HG03342 (cell line): ENCODE measurements around the gene KNL1.
"Not testable (repeated sequence)": the region's sequence is repeated elsewhere in the genome, so short reads cannot be mapped to it uniquely, and the experiment has no call there.

ENCODE experiments used
- ATAC-seq: cut with Tn5 transposase; IDR thresholded peaks from one replicate; pipeline ENCODE4 v1.9.1; 2021; ENCODE audit warnings: mild to moderate bottlenecking, moderate library complexity; ENCODE audit not compliant: unreplicated experiment

KNL1 gene

DNA sequence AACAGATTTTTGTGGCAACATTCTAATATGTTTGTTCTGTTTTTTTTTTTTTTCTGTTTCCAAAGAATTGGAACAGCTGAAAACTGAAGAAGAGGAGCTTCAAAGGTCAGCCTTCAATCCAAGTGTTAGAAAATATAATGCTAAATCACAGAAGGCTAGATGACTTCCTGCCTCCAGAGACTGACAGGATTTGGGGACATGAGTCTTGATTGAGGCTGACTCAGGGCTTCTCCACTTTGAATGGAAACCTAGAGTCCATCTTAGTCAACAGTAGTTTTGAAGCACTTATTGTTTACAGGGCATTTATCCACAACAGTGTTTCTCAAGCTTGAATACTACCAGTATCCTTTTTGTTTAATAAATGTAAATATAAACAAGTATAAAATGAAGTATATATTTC lies 56.4 kb downstream of the KNL1 start:
- no peak for ATAC-seq

DNA sequence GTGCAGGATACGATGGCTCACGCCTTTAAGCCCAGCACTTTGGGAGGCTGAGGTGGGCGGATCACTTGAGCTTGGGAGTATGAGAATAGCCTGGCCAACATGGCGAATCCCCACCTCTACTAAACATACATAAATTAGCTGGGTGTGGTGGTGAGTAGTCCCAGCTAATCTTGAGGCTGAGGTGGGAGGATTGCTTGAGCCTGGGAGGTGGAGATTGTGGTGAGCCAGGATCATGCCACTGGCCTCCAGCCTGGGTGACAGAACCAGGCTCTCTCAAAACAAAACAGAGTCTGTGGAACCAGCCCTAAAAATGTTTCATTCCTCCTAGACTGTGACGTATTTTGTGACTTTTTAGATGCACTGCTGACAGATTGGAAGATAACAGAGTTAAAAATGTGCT lies 66.6 kb downstream of the KNL1 start:
- no peak for ATAC-seq

DNA sequence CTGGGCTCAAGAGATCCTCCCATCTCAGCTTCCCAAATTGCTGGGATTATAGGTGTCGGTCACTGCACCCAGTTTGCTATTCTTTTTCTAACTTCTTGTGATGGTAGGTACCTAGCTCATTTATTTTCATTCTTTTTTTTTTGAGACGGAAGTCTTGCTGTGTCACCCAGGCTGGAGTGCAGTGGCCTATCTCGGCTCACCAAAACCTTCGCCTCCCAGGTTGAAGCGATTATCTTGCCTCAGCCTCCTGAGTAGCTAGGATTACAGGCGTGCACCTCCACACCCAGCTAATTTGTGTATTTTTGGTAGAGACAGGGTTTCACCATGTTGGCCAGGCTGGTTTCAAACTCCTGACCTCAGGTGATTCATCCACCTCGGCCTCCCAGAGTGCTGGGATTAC lies 70.9 kb downstream of the KNL1 start:
- no peak for ATAC-seq

DNA sequence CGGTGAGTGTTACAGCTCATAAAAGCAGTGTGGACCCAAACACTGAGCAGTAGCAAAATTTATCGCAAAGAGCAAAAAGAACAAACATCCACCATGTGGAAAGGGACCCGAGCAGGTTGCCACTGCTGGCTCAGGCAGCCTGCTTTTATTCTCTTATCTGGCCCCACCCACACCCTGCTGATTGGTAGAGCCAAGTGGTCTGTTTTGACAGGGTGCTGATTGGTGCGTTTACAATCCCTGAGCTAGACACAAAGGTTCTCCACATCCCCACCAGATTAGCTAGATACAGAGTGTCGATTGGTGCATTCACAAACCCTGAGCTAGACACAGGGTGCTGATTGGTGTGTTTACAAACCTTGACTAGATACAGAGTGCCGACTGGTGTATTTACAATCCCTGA lies 82.2 kb downstream of the KNL1 start:
- ATAC-seq = not testable (repeated sequence)

DNA sequence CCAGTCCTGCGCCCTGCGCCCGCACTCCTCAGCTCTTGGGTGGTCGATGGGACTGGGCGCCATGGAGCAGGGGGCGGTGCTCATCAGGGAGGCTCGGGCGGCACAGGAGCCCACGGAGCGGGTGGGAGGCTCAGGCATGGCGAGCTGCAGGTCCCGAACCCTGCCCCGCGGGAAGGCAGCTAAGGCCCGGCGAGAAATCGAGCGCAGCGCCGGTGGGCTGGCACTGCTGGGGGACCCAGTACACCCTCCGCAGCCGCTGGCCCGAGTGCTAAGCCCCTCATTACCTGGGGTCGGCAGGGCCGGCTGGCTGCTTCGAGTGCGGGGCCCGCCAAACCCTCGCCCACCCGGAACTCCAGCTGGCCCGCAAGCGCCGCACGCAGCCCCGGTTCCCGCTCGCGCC lies 82.9 kb downstream of the KNL1 start:
- ATAC-seq = not testable (repeated sequence)

DNA sequence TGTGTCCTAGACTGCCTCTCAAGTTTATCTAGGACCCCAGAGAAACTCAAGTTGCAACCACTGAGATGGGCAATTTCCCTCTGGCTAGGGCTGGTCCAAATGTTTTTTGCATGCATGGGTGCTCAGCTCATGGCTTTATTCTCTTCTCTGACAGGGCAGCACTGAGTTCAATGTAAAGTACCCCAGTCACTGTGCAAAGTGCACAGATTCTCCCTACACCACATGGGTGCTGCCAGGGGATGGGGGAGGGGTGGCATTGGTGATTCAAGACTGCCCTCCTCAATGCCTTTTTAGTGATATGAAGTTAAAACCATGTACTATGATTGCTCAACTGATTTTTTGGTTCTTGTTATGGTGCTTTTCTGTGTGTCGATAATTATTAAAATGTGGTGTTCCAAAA lies 86.1 kb downstream of the KNL1 start:
- ATAC-seq = no peak

DNA sequence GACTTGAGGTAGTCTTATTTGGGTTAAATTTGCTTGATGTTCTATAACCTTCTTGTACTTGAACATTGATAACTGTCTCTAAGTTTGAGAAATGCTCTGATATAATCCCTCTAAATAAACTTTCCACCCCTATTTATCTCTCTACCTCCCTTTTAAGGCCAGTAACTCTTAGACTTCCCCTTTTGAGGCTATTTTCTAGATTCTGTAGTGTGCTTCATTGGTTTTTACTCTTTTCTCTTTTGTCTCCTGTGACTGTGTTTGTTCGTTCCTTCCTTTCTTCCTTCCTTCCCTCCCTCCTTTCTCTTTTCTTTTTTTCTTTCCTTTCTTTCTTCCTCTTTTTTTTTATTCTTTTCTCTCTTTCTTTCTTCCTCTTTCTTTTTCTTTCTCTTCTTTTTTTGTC lies 86.9 kb downstream of the KNL1 start:
- not testable (repeated sequence) for ATAC-seq

DNA sequence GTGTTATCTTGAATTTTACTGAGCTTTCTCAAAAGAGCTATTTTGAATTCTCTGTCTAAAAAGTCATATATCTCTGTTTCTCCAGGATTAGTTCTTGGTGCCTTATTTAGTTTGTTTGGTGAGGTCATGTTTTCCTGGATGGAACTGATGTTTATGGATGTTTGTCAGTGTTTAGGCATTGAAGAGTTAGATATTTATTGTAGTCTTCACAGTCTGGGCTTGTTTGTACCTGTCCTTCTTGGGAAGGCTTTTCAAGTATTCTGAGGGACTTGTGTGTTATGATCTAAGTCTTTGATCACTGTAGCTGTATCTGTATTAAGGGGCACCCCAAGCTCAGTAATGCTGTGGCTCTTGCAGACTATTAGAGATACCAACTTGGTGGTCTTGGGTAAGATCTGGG lies 90.3 kb downstream of the KNL1 start:
- no peak for ATAC-seq

DNA sequence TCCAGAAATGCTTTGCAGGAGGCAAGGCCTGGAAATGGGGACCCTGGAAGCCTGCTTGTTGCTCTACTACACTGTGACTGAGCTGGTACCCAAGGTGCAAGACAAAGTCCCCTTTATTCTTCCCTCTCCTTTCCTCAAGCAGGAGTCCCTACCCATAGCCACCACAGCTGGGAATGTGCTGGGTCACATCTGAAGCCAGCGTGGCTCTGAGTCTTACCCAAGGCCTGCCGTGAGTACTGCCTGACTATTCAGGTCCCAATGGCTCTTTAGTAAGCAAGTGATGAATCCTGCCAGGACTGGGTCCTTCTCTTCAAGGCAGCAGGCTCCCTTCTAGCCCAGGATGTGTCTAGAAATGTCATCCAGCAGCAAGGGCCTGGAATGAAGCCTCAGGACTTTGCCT lies 91.3 kb downstream of the KNL1 start:
- ATAC-seq = no peak

DNA sequence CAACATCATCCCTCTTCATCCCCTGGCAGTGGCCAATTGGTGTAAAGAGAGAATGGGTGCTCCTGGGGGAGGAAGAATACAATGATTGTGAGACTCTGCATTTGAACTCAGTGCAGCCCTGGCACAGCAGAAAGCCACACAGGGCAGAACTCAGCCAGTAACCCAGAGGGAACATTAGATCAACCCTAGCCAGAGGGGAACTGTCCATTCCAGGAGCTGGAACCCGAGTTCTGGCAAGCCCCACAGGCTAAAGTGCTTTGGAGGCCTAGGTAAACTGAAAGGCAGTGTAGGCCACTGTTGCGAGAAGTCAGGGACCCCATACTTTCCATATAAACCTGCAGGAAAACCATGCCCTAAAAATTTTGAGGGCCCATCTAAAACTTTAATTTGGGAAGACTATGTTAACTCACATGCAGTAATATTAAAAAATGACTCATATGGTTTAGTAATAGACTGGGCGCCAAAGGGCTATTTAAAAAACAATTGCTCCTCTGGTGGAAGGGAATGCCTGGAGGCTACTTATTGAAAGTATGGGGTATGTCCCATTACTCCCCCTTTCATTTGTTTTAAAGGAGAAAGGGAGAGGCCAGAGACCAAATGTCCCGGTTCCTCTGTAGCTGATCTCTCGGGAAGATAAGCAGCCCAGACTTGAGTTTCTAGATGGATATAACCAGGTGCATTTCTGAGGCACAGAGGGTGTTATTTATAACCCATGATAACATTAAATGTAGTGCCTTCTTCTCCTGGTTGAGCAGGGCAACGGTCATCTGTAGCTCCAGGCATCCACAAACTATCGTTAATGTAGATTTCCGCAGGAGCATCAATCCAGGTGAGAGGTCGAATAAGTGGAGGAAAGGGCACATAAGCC lies 95.1 kb downstream of the KNL1 start:
- ATAC-seq = no peak

DNA sequence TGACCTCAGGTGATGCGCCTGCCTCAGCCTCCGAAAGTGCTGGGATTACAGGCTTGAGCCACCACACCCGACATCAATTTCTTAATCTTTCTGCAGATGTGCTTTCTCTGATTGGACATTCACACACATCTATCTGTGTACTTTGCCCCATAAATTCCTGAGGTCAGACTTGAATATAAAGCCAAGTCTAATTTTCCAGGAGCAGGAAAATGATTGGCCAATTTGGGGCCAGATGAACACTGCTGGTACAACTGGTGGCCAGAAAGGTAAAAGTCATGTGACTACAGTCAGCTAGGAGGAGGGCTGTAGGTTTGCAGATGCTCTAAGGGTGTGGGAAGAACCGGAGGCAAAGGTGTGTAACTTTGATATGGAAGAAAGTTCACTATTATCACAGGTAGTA lies 97.7 kb downstream of the KNL1 start:
- no peak for ATAC-seq

DNA sequence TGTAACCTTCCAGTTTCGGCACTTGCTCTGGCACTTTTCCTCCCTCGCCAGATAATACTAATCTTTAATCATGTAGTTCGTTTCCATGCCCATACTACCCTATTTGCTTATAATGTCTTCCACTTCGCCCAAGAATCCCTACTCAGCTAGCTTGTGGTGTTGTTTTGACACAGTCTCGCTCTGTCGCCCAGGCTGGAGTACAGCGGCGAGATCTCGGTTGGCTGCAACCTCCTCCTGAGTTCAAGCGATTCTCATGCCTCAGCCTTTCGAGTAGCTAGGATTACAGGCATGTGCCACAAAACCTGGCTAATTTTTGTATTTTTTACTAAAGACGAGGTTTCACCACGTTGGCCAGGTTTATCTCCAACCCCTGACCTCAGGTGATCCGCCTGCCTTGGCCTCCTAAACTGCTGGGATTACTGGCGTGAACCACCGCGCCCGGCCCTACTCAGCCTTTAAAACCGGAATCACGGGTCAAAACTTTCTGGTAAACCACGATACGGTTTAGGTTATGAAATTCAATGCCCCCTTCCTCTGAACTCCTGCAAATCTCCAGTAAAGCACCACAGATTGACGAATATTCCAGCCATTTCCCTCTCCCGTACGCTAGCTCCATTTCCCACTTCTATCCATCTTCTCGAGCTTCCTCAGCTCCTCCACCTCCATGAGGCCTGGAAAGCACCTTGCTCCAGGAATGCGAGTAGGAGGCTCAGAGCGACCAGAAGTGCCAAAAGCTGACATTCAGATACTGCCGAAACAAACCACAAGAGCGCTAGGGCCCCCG lies 100.0 kb downstream of the KNL1 start:
- ATAC-seq = peak; percentile 3

DNA sequence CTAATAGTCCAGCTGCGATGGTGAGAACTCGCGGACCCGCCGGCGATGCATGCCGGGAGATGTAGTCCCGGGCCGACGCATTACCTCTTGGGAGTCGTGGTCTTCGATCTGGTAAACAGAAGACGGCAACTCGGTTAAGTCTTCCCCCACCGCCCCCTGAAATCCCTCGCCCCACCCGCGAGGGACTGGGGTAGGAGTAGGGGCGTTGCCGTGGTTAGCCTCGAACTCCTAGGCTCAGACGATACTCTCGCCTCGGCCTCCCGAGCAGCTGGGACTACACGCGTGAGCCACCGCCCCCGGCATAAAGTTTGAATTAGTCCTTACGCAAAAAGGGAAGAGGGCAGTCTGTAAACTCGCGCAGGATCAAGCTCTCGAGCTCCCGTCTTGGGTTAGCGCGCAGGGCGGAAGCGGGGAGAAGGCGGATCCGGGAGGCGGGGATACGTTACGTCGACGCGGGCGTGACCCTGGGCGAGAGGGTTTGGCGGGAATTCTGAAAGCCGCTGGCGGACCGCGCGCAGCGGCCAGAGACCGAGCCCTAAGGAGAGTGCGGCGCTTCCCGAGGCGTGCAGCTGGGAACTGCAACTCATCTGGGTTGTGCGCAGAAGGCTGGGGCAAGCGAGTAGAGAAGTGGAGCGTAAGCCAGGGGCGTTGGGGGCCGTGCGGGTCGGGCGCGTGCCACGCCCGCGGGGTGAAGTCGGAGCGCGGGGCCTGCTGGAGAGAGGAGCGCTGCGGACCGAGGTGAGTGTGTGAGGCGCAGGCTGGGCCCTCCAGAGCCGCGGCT lies 100.8 kb downstream of the KNL1 start, which contains the start of gene RAD51:
Gene RAD51 (plus strand): TSS at position 487 of the 781 bp plus-strand sequence. CDS start 3,585 bp downstream, outside the sequence.
- peak; percentile 86 for ATAC-seq

DNA sequence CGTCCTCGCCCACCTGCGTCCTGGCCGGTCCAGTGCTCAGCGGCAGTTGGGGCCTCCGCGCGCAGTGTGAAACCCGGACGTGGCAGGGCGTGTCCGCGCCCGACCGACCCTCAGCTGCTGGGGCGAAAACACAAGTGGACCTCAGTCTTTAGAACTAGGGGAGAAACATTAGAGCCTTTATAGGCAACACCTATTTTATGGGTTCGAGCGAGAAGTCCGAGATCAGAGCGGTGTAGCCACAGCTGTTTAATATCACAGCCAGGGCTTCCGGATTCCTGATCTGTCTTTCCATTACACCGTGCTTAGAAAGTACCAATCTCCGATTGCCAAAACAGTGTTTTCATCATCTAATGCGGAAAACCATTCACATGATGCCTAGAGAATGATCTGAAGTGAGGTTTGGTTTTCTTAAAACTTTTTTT lies 101.4 kb downstream of the KNL1 start:
- peak; percentile 25 for ATAC-seq

DNA sequence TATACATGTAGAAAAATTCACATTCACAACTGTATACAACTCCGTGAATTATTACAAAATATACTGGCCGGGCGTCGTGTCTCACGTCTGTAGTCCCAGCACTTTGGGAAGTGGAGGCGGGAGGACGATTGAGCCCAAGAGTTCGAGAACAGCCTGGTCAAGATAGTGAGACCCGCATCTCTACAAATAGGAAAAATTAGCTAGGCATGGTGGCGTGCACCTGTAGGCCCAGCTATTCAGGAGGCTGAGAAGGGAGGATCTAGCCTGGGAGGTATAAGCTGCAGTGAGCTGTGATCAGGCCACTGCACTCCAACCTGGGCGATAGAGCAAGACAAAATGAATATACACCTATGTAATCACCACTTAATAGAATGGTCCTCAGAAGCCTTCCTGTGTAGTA lies 102.2 kb downstream of the KNL1 start:
- no peak for ATAC-seq

DNA sequence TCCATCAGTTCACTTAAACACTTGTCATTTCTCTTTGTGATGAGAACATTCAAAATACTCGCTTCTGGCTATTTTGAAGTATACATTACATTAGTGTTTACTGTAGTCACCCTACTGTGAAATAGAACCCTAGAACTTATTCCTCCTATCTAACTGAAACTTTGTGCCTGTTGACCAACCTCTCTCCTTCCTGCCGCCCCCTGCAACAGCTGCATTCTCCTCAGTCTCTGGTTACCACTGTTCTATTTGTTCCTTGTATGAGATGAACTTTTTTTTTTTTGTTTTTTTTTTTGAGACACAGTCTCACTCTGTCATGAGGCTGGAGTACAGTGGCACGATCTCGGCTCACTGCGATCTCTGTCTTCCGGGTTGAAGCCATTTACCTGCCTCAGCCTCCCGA lies 103.9 kb downstream of the KNL1 start:
- ATAC-seq = no peak

DNA sequence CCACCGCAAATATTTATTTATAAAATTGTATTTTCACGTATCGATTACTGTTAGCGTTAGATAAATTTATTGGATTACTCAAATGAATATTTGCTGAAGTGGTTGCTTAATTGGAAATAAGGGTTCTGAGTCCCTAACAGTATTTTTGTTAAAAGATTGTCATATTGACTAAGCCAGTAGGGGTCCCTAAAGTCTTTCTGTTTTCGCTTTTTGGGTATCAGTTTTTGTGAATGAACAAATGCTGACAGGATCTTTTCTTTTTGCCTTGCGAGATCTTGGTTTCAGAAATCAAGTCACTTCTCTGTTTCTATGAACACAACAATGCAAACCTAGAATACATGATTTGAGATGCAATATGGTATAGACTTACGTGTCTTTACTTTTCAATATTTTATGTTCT lies 108.0 kb downstream of the KNL1 start:
- no peak for ATAC-seq

DNA sequence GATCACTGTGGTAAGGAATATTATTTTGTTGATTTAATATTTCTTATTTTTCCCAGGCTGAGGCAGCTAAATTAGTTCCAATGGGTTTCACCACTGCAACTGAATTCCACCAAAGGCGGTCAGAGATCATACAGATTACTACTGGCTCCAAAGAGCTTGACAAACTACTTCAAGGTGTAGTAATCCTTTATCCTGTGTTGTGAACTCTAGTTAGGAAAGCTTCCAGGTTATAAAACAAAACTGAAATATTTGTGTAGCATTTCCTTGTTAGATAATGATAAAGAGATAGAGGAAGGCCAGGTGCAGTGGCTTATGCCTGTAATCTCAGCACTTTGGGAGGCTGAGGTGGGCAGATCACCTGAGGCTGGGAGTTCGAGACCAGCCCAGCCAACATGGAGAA lies 112.1 kb downstream of the KNL1 start:
- ATAC-seq = no peak
